DMS114 treated with DMSO at 0.1 percent for 48 hours (cell line): ENCODE measurements around the gene AWAT1.
"Not testable (repeated sequence)": the region's sequence is repeated elsewhere in the genome, so short reads cannot be mapped to it uniquely, and the experiment has no call there.

Source experiments
- DNase-seq: peaks from one replicate; lab custom pipeline; 2025; ENCODE audit not compliant: unreplicated experiment; lab: John Stamatoyannopoulos, UW

AWAT1 gene

GRCh38 chrX:70234355-70234754 lies at the start of gene AWAT1:
Gene AWAT1, plus strand, starts transcription at chrX:70234655. Its CDS starts 41 bp downstream, at chrX:70234696.
- DNase-seq = no peak

GRCh38 chrX:70190225-70190624 lies 44.2 kb upstream of the AWAT1 start:
- DNase-seq = no peak

GRCh38 chrX:70196961-70197720 lies 37.3 kb upstream of the AWAT1 start:
- peak; percentile 4 for DNase-seq

- no peak for DNase-seq
Measured at GRCh38 chrX:70201732-70202131, 32.7 kb upstream of the AWAT1 start.

GRCh38 chrX:70208479-70208878 lies 26.0 kb upstream of the AWAT1 start:
- no peak for DNase-seq

GRCh38 chrX:70209570-70209969 lies 24.9 kb upstream of the AWAT1 start:
- DNase-seq = not testable (repeated sequence)

GRCh38 chrX:70219938-70220764 lies 14.3 kb upstream of the AWAT1 start:
- DNase-seq = no peak

GRCh38 chrX:70226048-70226447 lies 8.4 kb upstream of the AWAT1 start:
- no peak for DNase-seq

GRCh38 chrX:70226687-70227086 lies 7.8 kb upstream of the AWAT1 start:
- DNase-seq = no peak

GRCh38 chrX:70231666-70232065 lies 2.8 kb upstream of the AWAT1 start:
- no peak for DNase-seq

- DNase-seq = no peak
Measured at GRCh38 chrX:70240751-70241150, 6.3 kb downstream of the AWAT1 start.

- DNase-seq = no peak
Measured at GRCh38 chrX:70241501-70241900, 7.0 kb downstream of the AWAT1 start.

- DNase-seq = not testable (repeated sequence)
Measured at GRCh38 chrX:70243601-70244000, 9.1 kb downstream of the AWAT1 start.

GRCh38 chrX:70244881-70245280 lies 10.4 kb downstream of the AWAT1 start:
- DNase-seq = no peak

GRCh38 chrX:70247252-70247651 lies 12.8 kb downstream of the AWAT1 start:
- DNase-seq = no peak

- DNase-seq = no peak
Measured at GRCh38 chrX:70252491-70252890, 18.0 kb downstream of the AWAT1 start.

GRCh38 chrX:70253377-70254062 lies 19.1 kb downstream of the AWAT1 start:
- DNase-seq = no peak

GRCh38 chrX:70254063-70254400 lies 19.6 kb downstream of the AWAT1 start:
- DNase-seq = no peak

- no peak for DNase-seq
Measured at GRCh38 chrX:70254909-70255308, 20.5 kb downstream of the AWAT1 start.

- DNase-seq = no peak
Measured at GRCh38 chrX:70255452-70255851, 21.0 kb downstream of the AWAT1 start.

- DNase-seq = no peak
Measured at GRCh38 chrX:70257423-70258288, 23.2 kb downstream of the AWAT1 start.
